Stimulated activated CD4-positive, alpha-beta T cell treated with anti-CD3 and anti-CD28 coated beads, Interleukin-4, amount 100 ng/mL, for 1 hour (primary cell): ENCODE measurements around the gene DPYSL3.

Experiments
- DNase-seq: peaks from one replicate; pipeline ENCODE4 v3.0.0-alpha.2; 2020

DPYSL3 gene

GRCh38 chr5:147360816-147361215, 149.1 kb downstream of the DPYSL3 start:
- DNase-seq = no peak

GRCh38 chr5:147359581-147359980, 150.3 kb downstream of the DPYSL3 start:
- DNase-seq = no peak

GRCh38 chr5:147359101-147359500, 150.8 kb downstream of the DPYSL3 start:
- no peak for DNase-seq

- no peak for DNase-seq
Measured at GRCh38 chr5:147349241-147349640, 160.6 kb downstream of the DPYSL3 start.

GRCh38 chr5:147348451-147348850, 161.4 kb downstream of the DPYSL3 start:
- no peak for DNase-seq

- no peak for DNase-seq
Measured at GRCh38 chr5:147348046-147348445, 161.8 kb downstream of the DPYSL3 start.

GRCh38 chr5:147346006-147346561, 163.8 kb downstream of the DPYSL3 start:
- no peak for DNase-seq

- DNase-seq = no peak
Measured at GRCh38 chr5:147344861-147345260, 165.0 kb downstream of the DPYSL3 start.

- no peak for DNase-seq
Measured at GRCh38 chr5:147341345-147341744, 168.5 kb downstream of the DPYSL3 start.

- no peak for DNase-seq
Measured at GRCh38 chr5:147340941-147341340, 168.9 kb downstream of the DPYSL3 start.
